AML-193 (cell line): Measurements from ENCODE around the gene HSPA14.
A peak's percentile ranks its signal among the peaks of the same experiment; 100 is the strongest.
"Not testable (repeated sequence)": the region's sequence is repeated elsewhere in the genome, so short reads cannot be mapped to it uniquely, and the experiment has no call there.

Source experiments
- DNase-seq, 2 experiments: peaks; one replicate each; lab custom pipeline; 2025; lab: John Stamatoyannopoulos, UW

HSPA14 gene

GRCh38 chr10:14880229-14880628 lies 42.1 kb downstream of the HSPA14 start:
- DNase-seq: no peak

GRCh38 chr10:14884082-14884481 lies 46.0 kb downstream of the HSPA14 start:
- peak in 1 of 2 experiments; percentile 2 for DNase-seq

- peak in 1 of 2 experiments; percentile 7 for DNase-seq
Measured at GRCh38 chr10:14889318-14889717, 51.2 kb downstream of the HSPA14 start.

GRCh38 chr10:14891151-14891550 lies 53.0 kb downstream of the HSPA14 start:
- DNase-seq: peak in 1 of 2 experiments; percentile 5

- peak; percentile 60 to 74 for DNase-seq
Measured at GRCh38 chr10:14904316-14904732, 66.2 kb downstream of the HSPA14 start.

GRCh38 chr10:14904864-14905263 lies 66.8 kb downstream of the HSPA14 start:
- DNase-seq: no peak

- no peak for DNase-seq
Measured at GRCh38 chr10:14905890-14906289, 67.8 kb downstream of the HSPA14 start.

- no peak for DNase-seq
Measured at GRCh38 chr10:14906765-14907164, 68.7 kb downstream of the HSPA14 start.

GRCh38 chr10:14907591-14907990 lies 69.5 kb downstream of the HSPA14 start:
- not testable (repeated sequence) for DNase-seq

- DNase-seq: no peak
Measured at GRCh38 chr10:14909101-14909500, 71.0 kb downstream of the HSPA14 start.

- no peak for DNase-seq
Measured at GRCh38 chr10:14910953-14911352, 72.8 kb downstream of the HSPA14 start.

- no peak for DNase-seq
Measured at GRCh38 chr10:14911801-14912200, 73.7 kb downstream of the HSPA14 start.

GRCh38 chr10:14916600-14916999 lies 78.5 kb downstream of the HSPA14 start:
- no peak for DNase-seq

- DNase-seq: no peak
Measured at GRCh38 chr10:14917827-14918226, 79.7 kb downstream of the HSPA14 start.

- no peak for DNase-seq
Measured at GRCh38 chr10:14918964-14919363, 80.9 kb downstream of the HSPA14 start.
